Endothelial cell of umbilical vein (primary cell): Measurements from ENCODE around the gene UBE3B. TPM values are rescaled to one million over a fixed set of nuclear protein-coding genes. Genes with fewer than 3 reads are reported as not detected.

Source experiments
- BruUV-seq: library from RNA; stranded (reverse); fragments of 400-500 nt; replicated peaks from 2 replicates; lab custom pipeline; 2021; lab: Mats Ljungman, UMichigan
- CTCF ChIA-PET: fragments of 300-600, 350-600 bp; sonication (Branson Sonifier 250); formaldehyde crosslinking; loops from one replicate; lab custom pipeline; 2021; ENCODE audit warnings: antibody characterized with exemption, inconsistent platforms; lab: Charles Lee
- POLR2A ChIA-PET: fragments of 300-600, 350-600 bp; sonication (Branson Sonifier 250); formaldehyde crosslinking; loops from one replicate; lab custom pipeline; 2021; ENCODE audit warnings: antibody characterized with exemption, inconsistent platforms; lab: Charles Lee
- DNase-seq: peaks from one replicate; pipeline ENCODE4 v3.0.0-alpha.2; 2011; ENCODE audit warnings: low read depth, low spot score
- FAIRE-seq: peaks from 2 replicates; lab custom pipeline; 2011; peaks lifted over from hg19 to GRCh38; lab: Jason Lieb, UNC
- H2AFZ ChIP-seq: 2 replicates; pipeline ENCODE4 v1.6.0; 2012; ENCODE audit warnings: low read depth, low read length, control low read depth, inconsistent platforms
- H3K27ac ChIP-seq: 2 replicates; pipeline ENCODE4 v1.5.1; 2011; ENCODE audit warnings: low read depth, mild to moderate bottlenecking, control low read depth, low read length, moderate library complexity; ENCODE audit not compliant: insufficient read depth
- H3K27me3 ChIP-seq, 2 experiments: 2 replicates each; pipeline versions ENCODE4 v1.6.0 to v1.6.1; 2011; ENCODE audit warnings: low read length in 2 of 2, mixed read lengths in 1 of 2; ENCODE audit not compliant: control insufficient read depth in 2 of 2, insufficient read depth in 2 of 2
- H3K36me3 ChIP-seq, 2 experiments: 2 replicates in 1 of 2; 3 replicates in 1 of 2; pipeline ENCODE4 v1.5.1; 2011; ENCODE audit warnings: low read length in 2 of 2, mild to moderate bottlenecking in 1 of 2, moderate library complexity in 1 of 2; ENCODE audit not compliant: control insufficient read depth in 2 of 2, insufficient read depth in 2 of 2; ENCODE audit errors: extremely low read depth in 1 of 2
- H3K4me1 ChIP-seq: 3 replicates; pipeline ENCODE4 v1.5.1; 2011; ENCODE audit warnings: mild to moderate bottlenecking, low read length; ENCODE audit not compliant: control insufficient read depth, insufficient read depth; ENCODE audit errors: extremely low read depth
- H3K4me2 ChIP-seq: 2 replicates; pipeline ENCODE4 v1.6.1; 2011; ENCODE audit warnings: low read length, control low read depth, mixed read lengths; ENCODE audit not compliant: insufficient read depth
- H3K4me3 ChIP-seq, 3 experiments: fragments of 200-600 bp in 1 of 3; sonication (generic), shearing (Covaris generic) in 1 of 3; replicated peaks in 1 of 3; 2 replicates each; pipeline ENCODE4 v1.5.1; 2011 to 2016; ENCODE audit warnings: control low read depth in 3 of 3, low read length in 3 of 3, mild to moderate bottlenecking in 2 of 3, inconsistent platforms in 1 of 3, low read depth in 1 of 3, moderate library complexity in 1 of 3; ENCODE audit not compliant: insufficient read depth in 1 of 3
- H3K79me2 ChIP-seq: 2 replicates; pipeline ENCODE4 v1.6.0; 2012; ENCODE audit warnings: low read length, inconsistent platforms; ENCODE audit not compliant: control insufficient read depth, insufficient read depth
- H3K9ac ChIP-seq: replicated peaks from 2 replicates; pipeline ENCODE3; 2011; ENCODE audit warnings: low read length, control low read depth; ENCODE audit not compliant: insufficient read depth; ENCODE audit errors: extremely low read depth
- H3K9me1 ChIP-seq: replicated peaks from 3 replicates; pipeline ENCODE4 v1.6.0; 2011; ENCODE audit warnings: mild to moderate bottlenecking, low read length; ENCODE audit not compliant: control insufficient read depth, insufficient read depth; ENCODE audit errors: extremely low read depth
- H3K9me3 ChIP-seq: replicated peaks from 2 replicates; pipeline ENCODE4 v1.5.1; 2012; ENCODE audit warnings: low read length, inconsistent platforms; ENCODE audit not compliant: control insufficient read depth, insufficient read depth
- H4K20me1 ChIP-seq: replicated peaks from 2 replicates; pipeline ENCODE3; 2011; ENCODE audit warnings: mild to moderate bottlenecking, low read length; ENCODE audit not compliant: control insufficient read depth, insufficient read depth; ENCODE audit errors: extremely low read depth
- EZH2 ChIP-seq: IDR thresholded peaks from 2 replicates; pipeline ENCODE4 v1.6.1; 2012; ENCODE audit warnings: borderline replicate concordance, low read depth, mild to moderate bottlenecking, moderate library complexity, low read length, inconsistent platforms; ENCODE audit not compliant: severe bottlenecking
- FOS ChIP-seq: IDR thresholded peaks from 2 replicates; pipeline ENCODE4 v1.6.1; 2011; ENCODE audit warnings: mild to moderate bottlenecking, low read length, moderate library complexity, borderline replicate concordance; ENCODE audit not compliant: insufficient read depth
- GATA2 ChIP-seq: IDR thresholded peaks from 2 replicates; pipeline ENCODE4 v1.7.0; 2011; ENCODE audit warnings: low read depth, mild to moderate bottlenecking, moderate library complexity, mixed read lengths, low read length; ENCODE audit not compliant: insufficient read length, insufficient read depth
- JUN ChIP-seq: IDR thresholded peaks from 2 replicates; pipeline ENCODE4 v1.6.1; 2011; ENCODE audit warnings: borderline replicate concordance, low read depth; ENCODE audit not compliant: insufficient read length, insufficient read depth
- MYC ChIP-seq: IDR thresholded peaks from one replicate; pipeline ENCODE4 v1.6.1; 2011; ENCODE audit warnings: mild to moderate bottlenecking, low read depth, low read length
- POLR2AphosphoS5 ChIP-seq: IDR thresholded peaks from 2 replicates; pipeline ENCODE4 v1.6.1; 2012; ENCODE audit warnings: low read depth, mild to moderate bottlenecking, control low read depth, low read length, moderate library complexity; ENCODE audit not compliant: insufficient read depth
- dilution Hi-C: fragments of 300-500 bp; cut with MboI; formaldehyde crosslinking; loops from one replicate; pipeline ENCODE4 v1.15.0; 2019; ENCODE audit warnings: low sequenced_read_pairs; ENCODE audit not compliant: extremely low pct_ligation_motif_present
- intact Hi-C: fragments of 100-400 bp; cut with micrococcal nuclease; formaldehyde crosslinking; loops from one replicate; pipeline ENCODE4 v1.10.0; 2022
- polyA plus RNA-seq, 4 experiments: library from polyadenylated mRNA; depleted of rRNA in 3 of 4; stranded (reverse) in 3 of 4; unstranded in 1 of 4; fragments of >200 nt; gene quantifications; 2 replicates each; pipeline versions ENCODE4 v1.2.1 to v1.2.3, GENCODE V29; 2011 to 2012; ENCODE audit warnings: missing spikeins in 1 of 4
- total RNA-seq: library from RNA; stranded (reverse); gene quantifications from 2 replicates; pipeline ENCODE4 v1.2.3, GENCODE V29; 2021
- TF ChIP-seq, protein P1 (sequence below), 2 donors: IDR thresholded peaks; 1 replicate in 1 of 2; 2 replicates in 1 of 2; pipeline ENCODE4 v1.5.1; 2011; ENCODE audit warnings: low read length in 2 of 2, mild to moderate bottlenecking in 2 of 2, moderate library complexity in 2 of 2, control low read depth in 1 of 2, inconsistent platforms in 1 of 2, low read depth in 1 of 2; ENCODE audit not compliant: insufficient read depth in 1 of 2; ENCODE audit errors: extremely low read depth in 1 of 2

The UBE3B gene
- total and polyA plus RNA-seq, 2 donors (not counting 3 experiments of a cell fraction or from before 2014, with no cell fraction given): 24.9 to 40.8 TPM

DNA sequence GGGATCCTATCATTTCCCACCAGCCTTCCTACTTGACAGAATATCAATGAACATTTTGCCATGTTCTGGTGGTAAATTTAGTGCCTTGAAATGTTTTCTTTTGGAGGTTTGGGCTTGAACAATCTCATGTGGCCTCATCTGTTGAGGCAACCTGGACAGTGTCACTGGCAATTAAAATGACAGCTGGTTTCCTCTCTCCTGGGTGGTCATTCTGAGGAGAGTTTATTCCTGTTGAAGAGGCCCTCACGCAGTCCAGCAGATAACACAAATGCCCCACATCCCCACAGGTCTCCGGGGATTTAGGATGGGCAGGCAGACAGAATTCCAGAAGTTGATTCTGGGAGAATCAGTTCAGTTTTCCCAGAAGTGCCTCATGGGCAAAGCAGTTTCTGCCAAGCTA is 54.0 kb downstream of the UBE3B start:
- H3K27me3 ChIP-seq: no peaks in the 10 kb centered on the region
- intact Hi-C loops: no loop called here
- no peak overlapping the region for H3K4me3 ChIP-seq
- no peak for FAIRE-seq
- DNase-seq: no peak
- peaks cover 0 to 20% of the 10 kb centered on the region in 2 experiments for H3K36me3 ChIP-seq
- no peak overlapping the region for H3K9ac ChIP-seq
- POLR2A ChIA-PET: no interaction called here
- no peak overlapping the region for H2AFZ ChIP-seq
- no peak overlapping the region for H3K27ac ChIP-seq
- CTCF ChIA-PET: no interaction called here
- no peak overlapping the region for H3K4me2 ChIP-seq
- no peak for TF ChIP-seq MYC
- TF ChIP-seq, protein P1, sequence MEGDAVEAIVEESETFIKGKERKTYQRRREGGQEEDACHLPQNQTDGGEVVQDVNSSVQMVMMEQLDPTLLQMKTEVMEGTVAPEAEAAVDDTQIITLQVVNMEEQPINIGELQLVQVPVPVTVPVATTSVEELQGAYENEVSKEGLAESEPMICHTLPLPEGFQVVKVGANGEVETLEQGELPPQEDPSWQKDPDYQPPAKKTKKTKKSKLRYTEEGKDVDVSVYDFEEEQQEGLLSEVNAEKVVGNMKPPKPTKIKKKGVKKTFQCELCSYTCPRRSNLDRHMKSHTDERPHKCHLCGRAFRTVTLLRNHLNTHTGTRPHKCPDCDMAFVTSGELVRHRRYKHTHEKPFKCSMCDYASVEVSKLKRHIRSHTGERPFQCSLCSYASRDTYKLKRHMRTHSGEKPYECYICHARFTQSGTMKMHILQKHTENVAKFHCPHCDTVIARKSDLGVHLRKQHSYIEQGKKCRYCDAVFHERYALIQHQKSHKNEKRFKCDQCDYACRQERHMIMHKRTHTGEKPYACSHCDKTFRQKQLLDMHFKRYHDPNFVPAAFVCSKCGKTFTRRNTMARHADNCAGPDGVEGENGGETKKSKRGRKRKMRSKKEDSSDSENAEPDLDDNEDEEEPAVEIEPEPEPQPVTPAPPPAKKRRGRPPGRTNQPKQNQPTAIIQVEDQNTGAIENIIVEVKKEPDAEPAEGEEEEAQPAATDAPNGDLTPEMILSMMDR (IDR thresholded peaks at IDR 0.05; ENCODE audit: extremely low read depth in 1 of 2, insufficient read depth in 1 of 2, low read depth in 1 of 2, low read length in 2 of 2): no peak
- TF ChIP-seq EZH2: no peak
- TF ChIP-seq POLR2AphosphoS5: no peak
- TF ChIP-seq FOS: no peak
- no peak for TF ChIP-seq JUN
- no peak for TF ChIP-seq GATA2
- dilution Hi-C loops: no loop called here
- no peaks in the 10 kb centered on the region for H4K20me1 ChIP-seq
- H3K79me2 ChIP-seq: no peaks in the 10 kb centered on the region
- no peaks in the 10 kb centered on the region for H3K4me1 ChIP-seq
- H3K9me3 ChIP-seq: no peaks in the 10 kb centered on the region
- no peaks in the 10 kb centered on the region for H3K9me1 ChIP-seq
- no TSS peak for BruUV-seq
